NT2/D1 (cell line): Measurements from ENCODE around the gene CFAP73.
A peak's percentile ranks its signal among the peaks of the same experiment; 100 is the strongest.

Experiments used
- DNase-seq: peaks from one replicate; pipeline ENCODE4 v3.0.0-alpha.2; 2011; ENCODE audit warnings: low read depth, low spot score
- H3K27me3 ChIP-seq: 2 replicates; pipeline ENCODE4 v1.6.0; 2011; ENCODE audit warnings: mild to moderate bottlenecking; ENCODE audit not compliant: insufficient read length, insufficient read depth
- H3K36me3 ChIP-seq: 2 replicates; pipeline ENCODE4 v1.6.1; 2011; ENCODE audit warnings: mild to moderate bottlenecking, low read length, mixed read lengths; ENCODE audit not compliant: insufficient read depth, insufficient read length
- H3K4me1 ChIP-seq: 2 replicates; pipeline ENCODE4 v1.5.1; 2011; ENCODE audit not compliant: insufficient read depth, insufficient read length
- H3K4me3 ChIP-seq: 2 replicates; pipeline ENCODE4 v1.5.1; 2011; ENCODE audit warnings: low read depth; ENCODE audit not compliant: insufficient read length
- H3K9ac ChIP-seq: 2 replicates; pipeline ENCODE4 v1.6.0; 2011; ENCODE audit warnings: low read depth; ENCODE audit not compliant: insufficient read length
- H3K9me3 ChIP-seq: 2 replicates; pipeline ENCODE4 v1.5.1; 2011; ENCODE audit warnings: mild to moderate bottlenecking, low read length; ENCODE audit not compliant: insufficient read depth
- SUZ12 ChIP-seq: IDR thresholded peaks from 2 replicates; pipeline ENCODE4 v1.6.1; 2011; ENCODE audit not compliant: insufficient read length, insufficient read depth; ENCODE audit errors: extremely low read depth
- YY1 ChIP-seq: IDR thresholded peaks from 2 replicates; pipeline ENCODE4 v1.6.1; 2011; ENCODE audit not compliant: insufficient read length, insufficient read depth
- ZNF274 ChIP-seq: IDR thresholded peaks from 2 replicates; pipeline ENCODE4 v1.6.1; 2011; ENCODE audit warnings: mild to moderate bottlenecking, low read depth, low read length

The CFAP73 gene

DNA sequence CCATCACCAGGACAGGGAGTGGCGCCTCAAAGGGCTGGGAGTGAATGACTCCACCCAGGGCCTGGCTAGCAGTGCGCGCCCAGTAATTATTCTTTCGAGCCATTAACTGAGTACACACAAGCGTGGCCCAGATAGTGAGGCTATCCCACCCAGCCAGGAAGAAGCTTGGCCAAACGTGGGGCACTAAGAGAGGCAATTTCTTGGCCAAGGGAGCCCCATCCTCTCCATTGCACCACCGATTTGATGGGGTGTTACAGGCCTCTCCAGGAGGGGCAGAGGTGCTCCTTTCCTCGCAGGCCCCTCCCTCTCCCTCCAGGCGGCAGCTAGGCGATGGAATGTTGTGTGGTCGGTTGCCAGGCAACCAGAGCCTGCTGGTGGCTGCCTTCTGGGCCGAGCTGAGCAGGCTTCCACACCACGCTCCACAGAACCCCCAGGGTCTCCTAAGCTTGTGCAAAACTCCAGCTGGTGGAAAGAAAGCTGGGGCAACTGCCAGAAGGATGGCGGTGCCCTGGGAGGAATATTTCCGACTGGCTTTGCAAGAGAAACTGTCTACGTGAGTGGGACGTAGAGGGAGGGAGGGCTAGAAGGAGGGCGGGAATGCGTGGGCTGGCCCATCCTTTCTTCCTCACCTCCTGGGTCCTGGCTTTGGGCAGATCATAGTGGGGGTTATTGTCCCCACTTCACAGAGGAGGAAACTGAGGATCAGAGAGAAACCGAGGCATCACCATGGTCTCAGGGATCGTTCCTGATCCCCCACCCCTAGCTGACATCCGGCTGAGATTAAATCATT, at the start of gene CFAP73:
TSS of gene CFAP73 (plus strand) at position 364 of the 790 bp plus-strand sequence. CDS start at position 498, 134 bp downstream.
- peak; percentile 91 for DNase-seq
- Histone ChIP-seq H3K36me3 (no peaks in the 10 kb centered on the region), H3K9ac (peak within 1 kb of the TSS; percentile 4), H3K27me3 (peaks cover 45% of the 10 kb centered on the region), H3K4me3 (no peak within 1 kb of the TSS), H3K9me3 (no peaks in the 10 kb centered on the region), H3K4me1 (peaks cover 21% of the 10 kb centered on the region)
- TF ChIP-seq SUZ12, result no peak
- no peak for TF ChIP-seq ZNF274
- TF ChIP-seq YY1, result no peak

DNA sequence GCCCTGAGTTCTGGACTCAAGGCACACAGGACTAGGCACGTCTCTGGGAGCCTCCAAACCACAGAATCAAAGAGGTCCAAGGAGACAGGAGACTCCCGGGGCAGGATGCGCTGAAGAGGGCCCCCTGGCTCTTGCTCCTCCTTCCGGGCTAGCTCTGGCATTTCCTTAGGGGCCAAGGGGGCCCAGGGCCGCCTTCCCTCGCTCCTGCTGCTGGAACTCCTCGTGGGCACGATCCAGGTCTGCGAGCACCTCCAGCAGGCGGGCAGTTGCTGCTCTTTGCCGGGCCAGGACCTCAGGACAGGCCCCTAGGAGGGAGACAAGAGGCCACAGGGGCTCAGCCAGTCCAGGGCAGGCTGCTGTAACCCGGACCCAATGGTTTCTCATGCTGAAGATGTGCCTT, 49.8 kb upstream of the CFAP73 start:
- TF ChIP-seq YY1, result no peak
- no peak for TF ChIP-seq SUZ12
- no peak for TF ChIP-seq ZNF274
- Histone ChIP-seq H3K9me3 (no peaks in the 10 kb centered on the region), H3K4me1 (peaks cover 12% of the 10 kb centered on the region), H3K27me3 (no peaks in the 10 kb centered on the region), H3K4me3 (no peak overlapping the region), H3K36me3 (no peaks in the 10 kb centered on the region), H3K9ac (no peak overlapping the region)
- DNase-seq, result no peak

DNA sequence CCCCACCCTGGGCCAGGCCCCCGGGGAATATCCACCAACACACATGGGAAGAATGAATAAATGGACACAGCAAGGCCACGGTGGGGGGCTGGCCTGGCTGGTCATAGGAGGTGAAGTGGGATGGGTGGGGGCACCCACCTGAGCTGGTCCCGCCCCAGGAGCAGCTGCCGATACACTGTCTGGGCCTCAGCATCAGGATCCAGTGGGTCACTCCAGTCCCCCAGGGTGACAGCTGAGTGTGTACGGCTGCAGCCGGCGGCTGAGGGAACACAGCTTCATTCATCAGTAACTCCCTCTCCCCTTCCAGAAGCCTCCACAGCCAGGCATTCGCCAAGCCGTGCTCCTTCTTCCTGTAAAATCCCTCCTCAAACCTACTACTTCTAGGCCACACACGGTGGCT, 47.8 kb upstream of the CFAP73 start:
- TF ChIP-seq SUZ12, result no peak
- no peak for TF ChIP-seq YY1
- TF ChIP-seq ZNF274, result no peak
- peaks cover 17% of the 10 kb centered on the region for H3K4me1 ChIP-seq
- H3K9ac ChIP-seq, result peak overlapping the region; percentile 2
- H3K36me3 ChIP-seq, result no peaks in the 10 kb centered on the region
- no peak for DNase-seq
- H3K9me3 ChIP-seq, result no peaks in the 10 kb centered on the region
- H3K27me3 ChIP-seq, result no peaks in the 10 kb centered on the region
- no peak overlapping the region for H3K4me3 ChIP-seq

DNA sequence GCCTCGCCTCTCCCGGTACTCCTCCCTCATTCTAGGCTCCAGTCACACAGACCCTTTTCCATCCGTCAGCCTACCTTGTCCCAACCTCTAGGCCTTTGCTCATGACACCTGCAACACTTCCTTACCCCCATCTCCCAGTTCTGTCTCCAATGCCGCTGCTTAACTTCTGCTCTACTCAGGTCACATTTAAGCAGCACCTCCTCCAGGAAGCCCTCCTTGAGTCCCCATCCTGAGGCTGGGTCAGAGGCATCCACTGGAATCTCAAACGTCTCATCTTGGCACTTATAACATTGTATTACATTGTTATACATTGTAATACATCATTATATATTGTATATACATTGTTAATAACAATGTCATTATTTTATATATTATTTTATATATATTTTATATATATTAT, 46.7 kb upstream of the CFAP73 start:
- Histone ChIP-seq H3K4me1 (peaks cover 15% of the 10 kb centered on the region), H3K4me3 (no peak overlapping the region), H3K27me3 (no peaks in the 10 kb centered on the region), H3K36me3 (no peaks in the 10 kb centered on the region), H3K9ac (no peak overlapping the region), H3K9me3 (no peaks in the 10 kb centered on the region)
- TF ChIP-seq YY1 (no peak), ZNF274 (no peak), SUZ12 (no peak)
- no peak for DNase-seq

DNA sequence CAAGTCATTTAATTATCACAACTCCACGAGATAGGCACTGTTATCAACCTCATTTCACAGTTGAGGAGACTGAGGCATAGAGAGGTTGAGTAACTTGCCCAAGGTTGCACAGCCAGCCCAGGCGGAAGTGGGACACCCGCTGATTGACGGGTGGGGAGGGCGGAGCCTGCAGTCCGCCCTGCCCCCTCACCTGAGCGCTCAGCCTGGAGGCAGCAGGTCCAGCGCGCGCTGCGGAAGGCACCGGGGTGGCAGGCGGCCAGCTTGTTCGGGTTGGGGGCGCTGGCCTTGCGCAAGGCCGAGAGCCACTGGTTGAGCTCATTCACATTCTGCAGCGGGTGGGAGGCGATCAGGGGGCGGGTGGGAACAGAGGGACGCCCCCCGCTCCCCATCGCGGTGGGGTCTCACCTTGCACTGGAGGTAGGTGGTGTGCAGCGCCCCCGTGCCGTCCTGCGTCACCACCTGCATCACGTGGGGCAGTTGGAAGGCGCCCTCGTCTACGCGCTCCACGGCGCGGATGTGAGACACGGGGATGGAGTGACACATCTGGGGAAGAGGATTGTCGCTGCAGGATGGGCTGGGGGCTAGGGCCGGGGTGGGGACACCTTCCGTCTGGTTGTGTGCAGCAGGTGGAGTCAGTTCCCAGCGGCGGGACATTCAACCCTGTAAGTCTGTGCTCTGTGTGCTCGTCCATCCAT, 45.6 kb upstream of the CFAP73 start:
- DNase-seq, result peak; percentile 63
- Histone ChIP-seq H3K36me3 (no peaks in the 10 kb centered on the region), H3K9ac (peak overlapping the region; percentile 69), H3K4me3 (peak overlapping the region; percentile 31), H3K9me3 (no peaks in the 10 kb centered on the region), H3K27me3 (no peaks in the 10 kb centered on the region), H3K4me1 (peaks cover 11% of the 10 kb centered on the region)
- TF ChIP-seq YY1 (no peak), SUZ12 (no peak), ZNF274 (no peak)

DNA sequence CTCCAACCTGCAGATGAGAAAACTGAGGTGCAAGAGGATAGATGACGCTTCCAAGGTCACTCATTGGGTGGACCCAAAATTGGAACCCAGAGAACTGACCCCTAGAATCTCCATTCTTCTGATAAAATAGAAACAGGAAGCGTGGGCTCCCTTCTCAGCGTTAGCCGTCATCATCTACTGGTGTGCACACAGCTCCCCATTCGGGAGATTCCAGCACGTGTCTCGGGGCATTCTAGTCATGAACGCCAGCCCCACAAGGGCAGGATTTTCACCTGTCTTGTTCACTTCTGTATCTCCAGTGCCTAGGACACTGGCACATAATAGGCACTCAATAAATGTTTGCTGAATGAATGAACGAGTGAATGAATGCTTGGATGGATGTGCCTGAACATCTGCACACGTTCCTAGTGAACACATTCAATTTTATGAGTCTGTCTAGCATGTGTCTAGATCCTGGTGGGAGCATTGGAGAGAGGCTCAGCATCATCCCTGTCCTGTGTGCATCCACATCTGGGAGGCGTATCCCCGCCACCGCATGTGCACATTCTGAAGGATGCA, 44.5 kb upstream of the CFAP73 start:
- no peak for DNase-seq
- Histone ChIP-seq H3K9me3 (no peaks in the 10 kb centered on the region), H3K9ac (no peak overlapping the region), H3K4me1 (peaks cover 11% of the 10 kb centered on the region), H3K4me3 (no peak overlapping the region), H3K27me3 (no peaks in the 10 kb centered on the region), H3K36me3 (no peaks in the 10 kb centered on the region)
- no peak for TF ChIP-seq ZNF274
- TF ChIP-seq SUZ12, result no peak
- no peak for TF ChIP-seq YY1

DNA sequence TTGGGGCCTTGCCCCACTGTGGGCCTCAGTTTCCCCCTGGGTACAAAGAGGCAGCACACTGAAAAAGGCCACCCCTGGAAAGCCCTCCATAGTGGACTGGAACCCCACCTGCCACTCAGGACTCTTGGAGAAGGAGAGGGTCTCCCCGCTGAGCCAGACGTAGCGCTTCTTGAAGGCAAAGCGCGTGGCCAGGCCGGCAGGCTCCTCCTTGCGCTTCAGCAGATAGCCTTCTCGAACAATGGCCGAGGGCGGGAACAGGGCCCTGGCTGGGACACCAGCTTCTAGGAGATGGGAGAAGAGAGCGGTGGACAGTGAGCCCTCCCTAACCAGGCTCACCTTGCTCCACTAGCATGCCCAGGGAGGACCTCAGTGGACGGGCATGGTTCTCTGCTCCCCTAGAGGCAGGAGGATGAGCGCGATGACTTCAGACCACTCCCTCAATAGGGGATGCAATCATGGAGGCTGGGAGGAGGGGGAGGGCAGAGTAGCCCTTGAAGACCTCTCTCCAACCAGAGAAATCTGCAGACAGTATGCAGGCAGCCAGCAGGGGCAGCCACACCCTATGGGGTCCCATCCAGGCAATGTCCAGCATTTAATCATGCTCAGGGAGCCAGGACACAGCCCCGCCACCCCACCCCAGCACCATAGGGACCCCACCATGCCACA, 43.8 kb upstream of the CFAP73 start:
- no peaks in the 10 kb centered on the region for H3K36me3 ChIP-seq
- peaks cover 11% of the 10 kb centered on the region for H3K4me1 ChIP-seq
- no peaks in the 10 kb centered on the region for H3K27me3 ChIP-seq
- no peak overlapping the region for H3K9ac ChIP-seq
- TF ChIP-seq ZNF274, result no peak
- no peak for TF ChIP-seq SUZ12
- TF ChIP-seq YY1, result no peak
- no peak overlapping the region for H3K4me3 ChIP-seq
- H3K9me3 ChIP-seq, result no peaks in the 10 kb centered on the region
- no peak for DNase-seq
